GM13976 (cell line): ENCODE results near the gene CYLC1.

Experiments
- DNase-seq: peaks from one replicate; pipeline ENCODE4 v3.0.0; 2012; ENCODE audit warnings: low spot score
- CTCF ChIP-seq: IDR thresholded peaks from 2 replicates; pipeline ENCODE4 v1.5.1; 2012; ENCODE audit warnings: borderline replicate concordance, mild to moderate bottlenecking; ENCODE audit not compliant: insufficient read depth; ENCODE audit errors: extremely low read depth, missing control alignments, control extremely low read depth
- in situ Hi-C: fragments of 300-500 bp; cut with MboI; formaldehyde crosslinking; loops from one replicate; pipeline ENCODE4 v1.12.0; 2022; ENCODE audit warnings: low sequenced_read_pairs, mixed read lengths, inconsistent platforms; ENCODE audit not compliant: unreplicated experiment

CYLC1 gene

GRCh38 chrX:83860846-83861245 lies at the start of gene CYLC1:
TSS of gene CYLC1 (plus strand) at chrX:83861146. CDS start at chrX:83861183, 37 bp downstream.
- in situ Hi-C loops = no loop called here
- DNase-seq = no peak
- TF ChIP-seq CTCF = no peak

GRCh38 chrX:83819304-83819703 lies 41.6 kb upstream of the CYLC1 start:
- DNase-seq = no peak
- TF ChIP-seq CTCF = no peak
- in situ Hi-C loops = no loop called here

GRCh38 chrX:83829874-83830273 lies 31.1 kb upstream of the CYLC1 start:
- DNase-seq = no peak
- no peak for TF ChIP-seq CTCF
- in situ Hi-C loops = no loop called here

GRCh38 chrX:83845397-83845796 lies 15.5 kb upstream of the CYLC1 start:
- peak; percentile 78 for TF ChIP-seq CTCF
- in situ Hi-C loops = no loop called here
- DNase-seq = peak; percentile 22

GRCh38 chrX:83847339-83847738 lies 13.6 kb upstream of the CYLC1 start:
- in situ Hi-C loops = no loop called here
- no peak for TF ChIP-seq CTCF
- no peak for DNase-seq

- in situ Hi-C loops = no loop called here
- TF ChIP-seq CTCF = no peak
- no peak for DNase-seq
These were observed 27.6 kb downstream of the CYLC1 start for GRCh38 chrX:83888585-83888984.

- DNase-seq = no peak
- TF ChIP-seq CTCF = no peak
- in situ Hi-C loops = no loop called here
These were observed 31.5 kb downstream of the CYLC1 start for GRCh38 chrX:83892433-83892832.
